ENCODE measurements around the gene STXBP5. TPM values are rescaled to one million over a fixed set of nuclear protein-coding genes. Genes with fewer than 3 reads are reported as not detected.

Gene STXBP5
- total and polyA plus RNA-seq, 9 of the 15 experiments (the other 6 are each of a cell fraction or from before 2014, with no cell fraction given) = 23.3 to 172 (median 71.5) TPM

- CTCF ChIA-PET (ENCODE audit: low intra/inter-chr PET ratio) = no interaction called here
- in situ Hi-C loops (cut with MboI) = no loop called here
- no peak for TF ChIP-seq MCM5 (IDR thresholded peaks at IDR 0.05; ENCODE audit: low read depth)
- no peak for TF ChIP-seq THAP7 (CRISPR knock-in tag; IDR thresholded peaks at IDR 0.05)
- TF ChIP-seq ZNF124 (CRISPR knock-in tag; IDR thresholded peaks at IDR 0.05) = no peak
- TF ChIP-seq CBX2 (IDR thresholded peaks at IDR 0.05; ENCODE audit: insufficient read depth, low read length, poor library complexity, severe bottlenecking) = no peak
- no peak for TF ChIP-seq ZBTB8A (IDR thresholded peaks at IDR 0.05; ENCODE audit: partially characterized antibody)
- TF ChIP-seq HDAC2 (IDR thresholded peaks at IDR 0.05) = no peak
- no peak for TF ChIP-seq MCM2 (IDR thresholded peaks at IDR 0.05; ENCODE audit: low read depth)
- TF ChIP-seq MAFK (IDR thresholded peaks at IDR 0.05; ENCODE audit: low read length) = no peak
- TF ChIP-seq ADNP (tag; IDR thresholded peaks at IDR 0.05) = no peak
- no peak for TF ChIP-seq SNIP1 (IDR thresholded peaks at IDR 0.05; ENCODE audit: low read depth)
- DNase-seq (ENCODE audit: extremely low read depth in 1 of 4, low spot score in 3 of 4) (no peak), FAIRE-seq (no peak), ATAC-seq (no peak)
- Histone ChIP-seq H3K9ac (ENCODE audit: insufficient read depth in 1 of 2, low read depth in 2 of 2, low read length in 2 of 2) (no peak overlapping the region), H2AFZ (ENCODE audit: low read depth, low read length) (no peak overlapping the region), H3K36me3 (ENCODE audit: control insufficient read depth, insufficient read depth, low read length) (peaks cover 89% of the 10 kb centered on the region), H3K9me3 (replicated peaks; ENCODE audit: control insufficient read depth, insufficient read depth, low read depth, low read length) (no peaks in the 10 kb centered on the region), H3K79me2 (ENCODE audit: control insufficient read depth, insufficient read depth, low read length) (peaks cover 7% of the 10 kb centered on the region; the same call in 1 of the 3 replicates), H3K4me1 (replicated peaks in 1 of 2; ENCODE audit: control insufficient read depth in 2 of 2, insufficient read depth in 2 of 2, low read length in 2 of 2) (no peaks in the 10 kb centered on the region), H3K4me3 (no peak overlapping the region), H3K4me2 (ENCODE audit: insufficient read depth, low read length) (no peak overlapping the region), H4K20me1 (replicated peaks; ENCODE audit: control insufficient read depth, insufficient read depth, low read length) (no peaks in the 10 kb centered on the region), H3K27me3 (ENCODE audit: control insufficient read depth in 2 of 2, insufficient read depth in 2 of 2, low read length in 2 of 2) (no peaks in the 10 kb centered on the region), H3K9me1 (ENCODE audit: control insufficient read depth, insufficient read depth, low read length) (no peaks in the 10 kb centered on the region), H3K27ac (ENCODE audit: extremely low read depth, low read depth, low read length) (no peak overlapping the region)
- BruUV-seq (replicated peaks) = no TSS peak
- intact Hi-C loops (cut with micrococcal nuclease) = no loop called here
- POLR2A ChIA-PET = interaction anchor here (0.7 to 1.3 kb wide), 2 partner anchors 8 to 412 kb away, joined by 3 to 4 read pairs; no protein-coding TSS in a partner anchor
- WGBS (ENCODE audit: insufficient coverage, low coverage, missing lambda C conversion rate) = 81% methylated on average over 1 of the region's 1 CpG
Observed at GRCh38 chr6:147325557-147325956, 121.3 kb downstream of the STXBP5 start.

Measured in K562 (cell line).